Melanocyte of skin (primary cell): ENCODE measurements around the gene FUT4. TPM values are rescaled to one million over a fixed set of nuclear protein-coding genes. Genes with fewer than 3 reads are reported as not detected.

Experiments
- total RNA-seq, 2 donors: library from RNA; depleted of rRNA; stranded (reverse); fragments of >200 nt; gene quantifications; 2 replicates each; pipeline ENCODE4 v1.2.3, GENCODE V29; 2012

The FUT4 gene, protein sequence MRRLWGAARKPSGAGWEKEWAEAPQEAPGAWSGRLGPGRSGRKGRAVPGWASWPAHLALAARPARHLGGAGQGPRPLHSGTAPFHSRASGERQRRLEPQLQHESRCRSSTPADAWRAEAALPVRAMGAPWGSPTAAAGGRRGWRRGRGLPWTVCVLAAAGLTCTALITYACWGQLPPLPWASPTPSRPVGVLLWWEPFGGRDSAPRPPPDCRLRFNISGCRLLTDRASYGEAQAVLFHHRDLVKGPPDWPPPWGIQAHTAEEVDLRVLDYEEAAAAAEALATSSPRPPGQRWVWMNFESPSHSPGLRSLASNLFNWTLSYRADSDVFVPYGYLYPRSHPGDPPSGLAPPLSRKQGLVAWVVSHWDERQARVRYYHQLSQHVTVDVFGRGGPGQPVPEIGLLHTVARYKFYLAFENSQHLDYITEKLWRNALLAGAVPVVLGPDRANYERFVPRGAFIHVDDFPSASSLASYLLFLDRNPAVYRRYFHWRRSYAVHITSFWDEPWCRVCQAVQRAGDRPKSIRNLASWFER
- total RNA-seq: 1 to 10 TPM; 3.3 to 6.2 TPM

GRCh38 chr11:94543695-94544645, at the start of gene FUT4:
TSS of gene FUT4 (plus strand) at chr11:94543921. CDS start at chr11:94544134, 213 bp downstream.

DNA sequence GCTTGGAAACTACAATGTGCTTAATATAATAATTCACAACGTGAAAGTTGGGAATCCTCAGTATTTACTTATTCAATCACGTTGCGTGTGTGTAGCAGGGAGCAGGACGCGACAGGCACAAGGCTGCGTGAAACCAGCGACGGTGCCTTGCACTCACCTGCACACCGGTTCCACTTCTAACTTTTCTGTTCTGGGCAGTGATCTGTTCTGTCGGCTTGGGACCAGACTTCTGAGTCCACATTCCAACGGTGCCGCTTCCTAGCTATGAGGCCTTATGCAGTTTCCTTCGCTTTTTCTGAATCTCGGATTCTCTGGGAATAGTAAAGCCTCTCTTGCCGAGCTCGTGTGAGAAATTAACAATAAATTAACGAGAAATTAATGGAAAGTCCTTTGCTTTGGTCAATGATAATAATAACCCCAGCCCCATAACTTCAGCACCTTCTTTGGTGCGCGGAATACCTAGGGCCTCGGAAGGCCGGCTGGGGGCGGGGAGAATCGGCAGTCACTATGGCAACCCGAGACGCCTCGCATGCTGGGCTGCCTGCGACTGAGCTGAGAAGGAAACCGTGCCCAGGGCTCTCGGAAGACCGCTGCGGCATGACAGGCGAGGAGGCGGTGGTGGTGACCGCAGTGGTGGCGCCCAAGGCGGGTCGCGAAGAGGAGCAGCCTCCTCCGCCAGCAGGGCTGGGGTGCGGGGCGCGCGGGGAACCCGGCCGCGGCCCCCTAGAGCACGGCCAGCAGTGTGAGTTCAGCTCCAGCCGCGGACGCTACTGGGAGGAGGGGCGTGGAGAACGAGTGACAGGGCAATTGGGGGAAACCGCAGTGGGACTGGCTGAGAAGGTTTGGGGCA, 31.6 kb upstream of the FUT4 start, which contains the start of gene C11orf97:
Gene C11orf97 (plus strand): TSS at position 530 of the 850 bp plus-strand sequence. CDS start 68 bp downstream, at position 598.

DNA sequence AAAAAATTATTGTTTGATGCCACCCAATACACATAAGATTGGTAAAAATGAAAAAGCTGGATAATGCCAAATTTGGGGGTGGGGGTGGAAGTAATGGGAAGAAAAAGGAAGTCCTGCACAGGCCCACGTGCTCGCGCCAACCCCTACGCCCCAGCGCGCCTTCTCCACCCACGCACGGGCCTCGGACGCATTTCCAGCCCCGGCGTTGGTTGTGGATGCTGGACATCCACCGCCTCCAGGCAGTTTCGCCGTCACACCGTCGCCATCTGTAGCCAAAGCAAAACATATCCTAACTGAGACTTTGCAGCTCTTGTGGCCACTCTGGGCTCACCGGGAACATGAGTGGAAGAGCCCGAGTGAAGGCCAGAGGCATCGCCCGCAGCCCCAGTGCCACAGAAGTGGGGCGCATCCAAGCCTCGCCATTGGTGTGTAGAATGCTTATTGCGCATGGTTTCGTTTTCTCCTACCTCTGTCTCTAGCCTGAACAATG, 23.5 kb downstream of the FUT4 start, which contains the start of gene PIWIL4:
Gene PIWIL4 (plus strand): TSS at position 188 of the 490 bp plus-strand sequence. CDS start 151 bp downstream, at position 339.

Other genes starting within 250 kb of the FUT4 start
- not detected for gene IZUMO1R, start 239.3 kb upstream of the FUT4 start, total RNA-seq
- under 1 TPM in 1 of 2 donors, not detected in 1; under 0.01 TPM for gene GPR83, start 142.5 kb upstream of the FUT4 start, total RNA-seq
- gene MRE11, start 50.1 kb upstream of the FUT4 start, total RNA-seq: 10 to 100 TPM; 14.5 to 18.3 TPM
- 10 to 100 TPM in 1 of 2 donors, 1 to 10 TPM in 1; 9.3 to 12.0 TPM for gene ANKRD49, start 49.9 kb upstream of the FUT4 start, total RNA-seq
- gene C11orf97, start 31.5 kb upstream of the FUT4 start, total RNA-seq: not detected
- gene PIWIL4, start 23.4 kb downstream of the FUT4 start, total RNA-seq: 1 to 10 TPM in 1 of 2 donors, under 1 TPM in 1; 0.67 to 1.0 TPM
- 10 to 100 TPM; 11.4 to 15.0 TPM for gene AMOTL1, start 224.4 kb downstream of the FUT4 start, total RNA-seq